Measurements from ENCODE around the gene PWP1.

Gene PWP1

DNA sequence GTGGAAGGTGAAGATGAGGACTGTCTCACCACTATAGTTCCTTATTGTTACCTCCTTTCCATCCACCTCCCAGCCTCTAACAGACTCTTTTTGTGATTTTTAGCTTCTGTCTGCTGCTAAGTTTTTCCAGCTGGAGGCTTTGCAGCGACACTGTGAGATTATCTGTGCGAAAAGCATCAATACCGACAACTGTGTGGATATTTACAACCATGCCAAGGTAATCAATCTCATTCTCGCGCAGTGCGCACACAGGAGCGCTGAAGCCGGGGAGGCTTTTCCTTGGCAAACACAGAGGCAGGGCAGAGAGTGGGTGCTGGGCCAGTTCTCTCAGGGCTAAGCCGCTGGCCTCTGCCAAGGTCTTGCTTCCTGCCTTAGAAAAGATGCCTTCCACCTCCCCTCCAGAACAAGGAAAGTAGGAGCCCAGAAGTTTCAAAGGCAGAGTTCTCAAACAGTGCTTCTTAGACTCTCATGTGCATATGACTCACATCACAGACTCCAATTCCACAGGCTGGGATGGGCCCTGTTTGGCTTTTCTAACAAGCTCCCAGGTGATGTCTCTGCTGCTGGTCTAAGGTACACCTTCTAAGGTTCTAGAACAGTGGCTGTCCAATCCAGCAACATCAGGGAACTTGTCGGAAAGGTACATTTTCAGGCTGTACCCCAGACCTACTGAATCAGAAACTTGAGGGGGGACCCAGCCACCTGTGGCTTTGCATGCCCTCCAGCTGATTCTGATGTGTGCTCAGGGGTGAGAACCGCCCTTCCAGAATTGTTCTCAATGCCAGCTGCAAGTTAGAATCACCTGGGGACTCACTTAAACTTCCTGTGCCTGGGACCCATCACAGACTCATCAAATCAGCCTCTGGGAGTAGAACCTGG lies 33.8 kb upstream of the PWP1 start:
- TF ChIP-seq, protein P1, sequence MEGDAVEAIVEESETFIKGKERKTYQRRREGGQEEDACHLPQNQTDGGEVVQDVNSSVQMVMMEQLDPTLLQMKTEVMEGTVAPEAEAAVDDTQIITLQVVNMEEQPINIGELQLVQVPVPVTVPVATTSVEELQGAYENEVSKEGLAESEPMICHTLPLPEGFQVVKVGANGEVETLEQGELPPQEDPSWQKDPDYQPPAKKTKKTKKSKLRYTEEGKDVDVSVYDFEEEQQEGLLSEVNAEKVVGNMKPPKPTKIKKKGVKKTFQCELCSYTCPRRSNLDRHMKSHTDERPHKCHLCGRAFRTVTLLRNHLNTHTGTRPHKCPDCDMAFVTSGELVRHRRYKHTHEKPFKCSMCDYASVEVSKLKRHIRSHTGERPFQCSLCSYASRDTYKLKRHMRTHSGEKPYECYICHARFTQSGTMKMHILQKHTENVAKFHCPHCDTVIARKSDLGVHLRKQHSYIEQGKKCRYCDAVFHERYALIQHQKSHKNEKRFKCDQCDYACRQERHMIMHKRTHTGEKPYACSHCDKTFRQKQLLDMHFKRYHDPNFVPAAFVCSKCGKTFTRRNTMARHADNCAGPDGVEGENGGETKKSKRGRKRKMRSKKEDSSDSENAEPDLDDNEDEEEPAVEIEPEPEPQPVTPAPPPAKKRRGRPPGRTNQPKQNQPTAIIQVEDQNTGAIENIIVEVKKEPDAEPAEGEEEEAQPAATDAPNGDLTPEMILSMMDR (IDR thresholded peaks at IDR 0.05; ENCODE audit: low read depth, low read length): no peak
- H3K4me3 ChIP-seq (ENCODE audit: low read depth, low read length): no peak overlapping the region

DNA sequence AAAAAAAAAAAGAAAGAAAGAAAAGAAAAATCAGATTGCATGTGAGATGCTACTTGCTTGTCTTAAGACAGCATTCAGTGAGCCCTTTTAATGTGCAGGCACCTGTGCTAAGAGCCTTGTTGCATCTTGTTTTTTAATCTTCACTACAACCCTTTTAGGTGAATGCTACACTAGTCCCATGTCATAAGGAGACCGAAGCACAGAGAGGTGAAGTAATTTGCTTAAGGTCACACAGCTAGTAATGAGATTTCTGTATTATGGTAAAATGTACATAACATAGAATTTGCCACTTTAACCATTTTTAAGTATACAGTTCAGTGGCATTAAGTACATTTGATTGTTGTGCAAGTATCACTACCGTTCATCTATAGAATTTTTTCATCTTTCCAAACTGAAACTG lies 32.1 kb upstream of the PWP1 start:
- TF ChIP-seq, protein P1 (IDR thresholded peaks at IDR 0.05; ENCODE audit: low read depth, low read length): no peak
- H3K4me3 ChIP-seq (ENCODE audit: low read depth, low read length): no peak overlapping the region

DNA sequence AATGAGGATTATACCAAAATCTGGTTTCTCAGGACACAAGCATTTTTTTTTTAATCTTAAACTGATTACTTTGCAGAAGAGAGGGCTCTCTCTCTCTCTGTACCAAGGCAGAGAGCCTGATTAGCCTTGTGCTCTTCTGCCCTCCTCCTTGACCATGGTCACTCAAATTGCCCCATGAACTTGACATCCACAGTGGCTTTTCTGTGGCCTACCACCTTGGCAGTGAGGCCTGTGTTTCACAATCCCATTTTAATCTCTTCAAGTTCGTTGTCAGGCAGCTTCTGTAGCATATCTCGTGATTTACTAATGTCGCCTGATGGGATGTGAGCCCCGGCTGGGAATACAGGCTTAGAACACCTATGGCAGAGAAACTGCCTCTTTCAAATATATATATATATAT lies 30.7 kb upstream of the PWP1 start:
- TF ChIP-seq, protein P1 (IDR thresholded peaks at IDR 0.05; ENCODE audit: low read depth, low read length): no peak
- no peak overlapping the region for H3K4me3 ChIP-seq (ENCODE audit: low read depth, low read length)

DNA sequence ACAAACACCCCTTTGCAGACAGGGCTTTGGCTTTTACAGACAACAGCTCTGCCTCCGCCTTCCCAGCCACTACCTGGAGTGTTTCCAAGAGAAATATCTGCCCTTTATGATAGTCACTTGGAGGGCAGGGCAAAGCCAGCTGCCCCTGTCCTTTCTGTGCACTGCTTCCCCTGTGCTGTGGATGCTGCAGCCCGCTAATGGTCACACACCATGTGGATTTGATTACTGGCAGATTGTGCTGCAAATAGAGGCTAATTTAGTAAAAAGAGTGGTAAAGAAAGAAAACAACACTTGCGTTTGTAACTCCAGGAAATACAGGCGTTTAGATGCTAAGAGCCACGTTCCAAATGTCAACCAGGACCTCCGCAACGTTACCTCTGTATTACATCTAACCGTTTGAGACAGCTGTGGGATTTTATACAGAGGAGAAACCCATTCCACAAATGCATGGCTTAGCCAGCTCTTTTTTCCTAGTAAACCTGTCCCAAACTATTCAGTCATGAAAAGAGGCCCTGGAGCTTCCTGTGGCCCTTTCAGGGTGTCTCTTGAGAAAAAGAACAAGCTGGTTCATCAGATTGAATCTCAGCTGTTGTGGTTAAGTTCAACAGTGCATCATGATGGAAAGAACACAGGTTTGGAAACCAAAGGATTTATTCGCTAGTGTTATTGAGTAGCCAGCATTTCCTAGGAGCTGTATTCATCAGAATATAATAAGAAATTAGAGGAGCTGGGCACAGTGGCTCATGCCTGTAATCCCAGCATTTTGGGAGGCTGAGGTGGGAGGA lies 30.1 kb upstream of the PWP1 start:
- TF ChIP-seq, protein P1 (IDR thresholded peaks at IDR 0.05; ENCODE audit: low read depth, low read length): no peak
- H3K4me3 ChIP-seq (ENCODE audit: low read depth, low read length): no peak overlapping the region

DNA sequence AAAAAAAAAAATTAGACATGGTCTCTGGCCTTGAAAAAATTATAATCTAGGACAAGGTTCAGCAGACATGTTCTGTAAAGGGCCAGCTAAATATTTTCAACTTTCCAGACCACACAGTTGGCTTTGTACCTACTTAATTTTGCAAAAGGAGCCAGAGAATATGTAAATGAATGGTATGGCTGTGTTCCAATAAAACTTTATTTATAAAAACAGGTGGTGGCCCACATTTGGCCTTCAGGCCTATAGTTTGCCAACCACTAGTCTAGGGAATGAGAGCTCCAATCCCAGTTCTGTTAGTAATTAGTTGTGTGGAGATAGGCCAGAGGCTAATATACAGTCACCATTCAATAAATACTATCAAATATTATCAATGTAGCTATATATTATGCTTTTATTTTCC lies 29.3 kb upstream of the PWP1 start:
- TF ChIP-seq, protein P1 (IDR thresholded peaks at IDR 0.05; ENCODE audit: low read depth, low read length): no peak
- no peak overlapping the region for H3K4me3 ChIP-seq (ENCODE audit: low read depth, low read length)

DNA sequence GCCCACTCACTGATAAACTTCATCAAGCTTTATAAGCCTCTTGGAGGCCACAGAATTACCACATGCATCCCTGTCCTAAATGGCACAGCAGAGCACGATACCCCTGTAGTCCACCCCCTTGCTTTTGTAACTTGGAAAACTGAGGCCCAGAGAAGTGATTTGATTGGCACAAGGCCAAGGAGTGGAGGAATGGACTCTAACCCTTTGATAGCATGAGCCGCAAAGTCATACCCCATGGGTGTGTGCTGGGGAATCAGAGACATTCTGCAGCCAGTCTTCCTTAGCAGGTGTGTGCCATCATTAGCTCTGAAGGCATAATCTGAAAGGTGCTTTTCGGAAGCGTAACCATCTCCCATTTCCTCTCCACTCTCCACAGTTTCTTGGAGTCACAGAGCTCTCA lies 28.5 kb upstream of the PWP1 start:
- no peak overlapping the region for H3K4me3 ChIP-seq (ENCODE audit: low read depth, low read length)
- TF ChIP-seq, protein P1 (IDR thresholded peaks at IDR 0.05; ENCODE audit: low read depth, low read length): no peak

DNA sequence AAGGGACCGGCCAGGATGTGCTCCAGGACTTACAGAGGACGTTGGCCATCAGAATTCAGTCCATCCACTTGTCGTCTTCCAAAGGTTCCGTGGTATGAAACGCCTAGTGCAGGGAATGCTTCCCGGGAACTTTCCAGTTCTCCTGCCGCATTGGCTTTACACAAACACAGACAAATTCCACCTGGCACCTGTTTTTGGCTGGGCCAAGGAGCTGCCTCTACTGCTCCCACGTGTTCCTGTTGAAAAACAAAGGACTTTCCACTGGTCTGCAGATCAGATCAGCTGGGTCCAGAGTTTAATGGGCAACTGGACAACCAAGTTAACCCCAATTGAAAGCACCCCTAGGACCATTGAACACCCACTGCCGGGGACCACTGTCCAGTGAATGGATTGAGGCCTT lies 28.0 kb upstream of the PWP1 start:
- H3K4me3 ChIP-seq (ENCODE audit: low read depth, low read length): no peak overlapping the region
- TF ChIP-seq, protein P1 (IDR thresholded peaks at IDR 0.05; ENCODE audit: low read depth, low read length): no peak

Data from WI38 (cell line).